GM12878 (cell line): ENCODE data around the gene TYW1.

Experiments
- DPF2 ChIP-seq: fragments of 450-650 bp; IDR thresholded peaks from 2 replicates; pipeline ENCODE4 v1.6.1; 2017; ENCODE audit warnings: mild to moderate bottlenecking
- EP300 ChIP-seq, 2 experiments: fragments of 150-350 bp in 1 of 2; IDR thresholded peaks; 2 replicates each; pipeline ENCODE4 v1.6.1; 2011 to 2012; ENCODE audit warnings: low read depth in 2 of 2, low read length in 2 of 2, borderline replicate concordance in 1 of 2, improper control_type of control experiment in 1 of 2, inconsistent platforms in 1 of 2; ENCODE audit not compliant: control insufficient read depth in 1 of 2
- MEF2A ChIP-seq: IDR thresholded peaks from 2 replicates; pipeline ENCODE4 v1.6.1; 2011; ENCODE audit warnings: low read depth, mild to moderate bottlenecking, low read length, moderate library complexity; ENCODE audit not compliant: insufficient read depth
- MYC ChIP-seq: IDR thresholded peaks from 2 replicates; pipeline ENCODE4 v1.6.1; 2011; ENCODE audit warnings: mild to moderate bottlenecking, low read length, moderate library complexity, inconsistent platforms; ENCODE audit not compliant: insufficient read depth, insufficient replicate concordance, insufficient read length, severe bottlenecking
- POLR2A ChIP-seq: IDR thresholded peaks from 2 replicates; pipeline ENCODE4 v1.6.1; 2011; ENCODE audit warnings: low read depth, mild to moderate bottlenecking, low read length
- POLR2AphosphoS2 ChIP-seq: IDR thresholded peaks from 2 replicates; pipeline ENCODE4 v1.6.1; 2011; ENCODE audit warnings: low read depth, mild to moderate bottlenecking, low read length, improper control_type of control experiment, moderate library complexity
- POLR2AphosphoS5 ChIP-seq: IDR thresholded peaks from 2 replicates; pipeline ENCODE4 v1.6.1; 2011; ENCODE audit warnings: mild to moderate bottlenecking, low read length, inconsistent platforms
- ZBED1 ChIP-seq: IDR thresholded peaks from 2 replicates; pipeline ENCODE4 v1.6.1; 2016; ENCODE audit warnings: borderline replicate concordance
- ZNF274 ChIP-seq: IDR thresholded peaks from one replicate; pipeline ENCODE4 v1.8.0; 2011; ENCODE audit not compliant: insufficient read length, insufficient read depth
- TF ChIP-seq, protein P1 (sequence below): IDR thresholded peaks from 2 replicates; pipeline ENCODE4 v1.6.1; 2012; ENCODE audit warnings: low read depth, low read length, improper control_type of control experiment
- TF ChIP-seq, protein P2 (sequence below), 3 experiments: IDR thresholded peaks in 2 of 3; conservative IDR thresholded peaks in 1 of 3; 2 replicates each; pipeline ENCODE4 v1.5.1; 2011; ENCODE audit warnings: low read depth in 3 of 3, low read length in 3 of 3, mild to moderate bottlenecking in 3 of 3, control low read depth in 2 of 3, moderate library complexity in 2 of 3, inconsistent platforms in 1 of 3, mixed read lengths in 1 of 3; ENCODE audit not compliant: control insufficient read depth in 2 of 3, insufficient read depth in 1 of 3; ENCODE audit errors: extremely low read depth in 1 of 3
- TF ChIP-seq, protein P3 (sequence below): IDR thresholded peaks from 2 replicates; pipeline ENCODE4 v1.6.1; 2012; ENCODE audit warnings: low read depth, low read length, improper control_type of control experiment

DNA sequence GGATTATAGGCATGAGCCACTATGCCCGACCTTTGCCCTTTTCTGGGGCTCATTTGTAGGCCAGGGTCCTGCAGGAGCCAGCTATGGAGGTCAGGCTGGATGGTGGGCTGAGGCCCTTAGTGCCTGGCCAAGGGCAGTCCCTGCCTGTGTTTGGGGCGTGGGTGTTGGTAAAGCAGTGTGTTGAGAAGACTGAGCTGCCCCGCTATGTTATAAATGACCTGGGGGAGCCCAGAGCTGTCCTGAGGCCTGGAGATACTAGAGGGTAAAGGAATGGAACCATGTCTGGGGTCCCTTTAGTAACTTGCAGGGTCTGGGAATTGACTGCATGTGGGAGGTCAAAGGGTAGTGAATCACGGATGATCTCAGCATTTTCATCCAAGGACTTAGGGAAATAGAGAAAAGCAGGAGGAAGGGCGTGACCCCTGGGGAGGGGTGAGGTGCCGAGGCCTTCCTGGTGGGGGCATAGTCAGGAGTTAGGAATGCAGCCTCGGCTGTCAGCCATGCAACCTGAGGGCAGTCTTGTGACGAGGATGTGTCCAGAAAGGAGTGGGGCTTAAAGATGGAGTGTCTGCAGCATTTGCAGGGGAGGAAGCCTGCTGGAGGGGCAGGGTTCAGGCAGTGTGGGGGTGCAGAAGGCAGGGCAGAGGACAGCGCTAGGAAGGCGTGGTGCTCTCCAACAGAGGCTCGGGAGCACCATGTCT, 44.1 kb upstream of the TYW1 start:
- TF ChIP-seq EP300 (IDR thresholded peaks at IDR 0.05; ENCODE audit: borderline replicate concordance in 1 of 2, control insufficient read depth in 1 of 2, low read depth in 2 of 2, low read length in 2 of 2) (no peak), ZBED1 (no peak), POLR2A (peak; percentile 44), MEF2A (no peak), ZNF274 (no peak), POLR2AphosphoS2 (no peak), POLR2AphosphoS5 (no peak), MYC (no peak), DPF2 (no peak)
- TF ChIP-seq, protein P1, sequence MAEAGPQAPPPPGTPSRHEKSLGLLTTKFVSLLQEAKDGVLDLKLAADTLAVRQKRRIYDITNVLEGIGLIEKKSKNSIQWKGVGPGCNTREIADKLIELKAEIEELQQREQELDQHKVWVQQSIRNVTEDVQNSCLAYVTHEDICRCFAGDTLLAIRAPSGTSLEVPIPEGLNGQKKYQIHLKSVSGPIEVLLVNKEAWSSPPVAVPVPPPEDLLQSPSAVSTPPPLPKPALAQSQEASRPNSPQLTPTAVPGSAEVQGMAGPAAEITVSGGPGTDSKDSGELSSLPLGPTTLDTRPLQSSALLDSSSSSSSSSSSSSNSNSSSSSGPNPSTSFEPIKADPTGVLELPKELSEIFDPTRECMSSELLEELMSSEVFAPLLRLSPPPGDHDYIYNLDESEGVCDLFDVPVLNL: no peak
- TF ChIP-seq, protein P2, sequence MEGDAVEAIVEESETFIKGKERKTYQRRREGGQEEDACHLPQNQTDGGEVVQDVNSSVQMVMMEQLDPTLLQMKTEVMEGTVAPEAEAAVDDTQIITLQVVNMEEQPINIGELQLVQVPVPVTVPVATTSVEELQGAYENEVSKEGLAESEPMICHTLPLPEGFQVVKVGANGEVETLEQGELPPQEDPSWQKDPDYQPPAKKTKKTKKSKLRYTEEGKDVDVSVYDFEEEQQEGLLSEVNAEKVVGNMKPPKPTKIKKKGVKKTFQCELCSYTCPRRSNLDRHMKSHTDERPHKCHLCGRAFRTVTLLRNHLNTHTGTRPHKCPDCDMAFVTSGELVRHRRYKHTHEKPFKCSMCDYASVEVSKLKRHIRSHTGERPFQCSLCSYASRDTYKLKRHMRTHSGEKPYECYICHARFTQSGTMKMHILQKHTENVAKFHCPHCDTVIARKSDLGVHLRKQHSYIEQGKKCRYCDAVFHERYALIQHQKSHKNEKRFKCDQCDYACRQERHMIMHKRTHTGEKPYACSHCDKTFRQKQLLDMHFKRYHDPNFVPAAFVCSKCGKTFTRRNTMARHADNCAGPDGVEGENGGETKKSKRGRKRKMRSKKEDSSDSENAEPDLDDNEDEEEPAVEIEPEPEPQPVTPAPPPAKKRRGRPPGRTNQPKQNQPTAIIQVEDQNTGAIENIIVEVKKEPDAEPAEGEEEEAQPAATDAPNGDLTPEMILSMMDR (IDR thresholded peaks at IDR 0.05 in 2 of 3, conservative IDR thresholded peaks at IDR 0.05 in 1 of 3; ENCODE audit: control insufficient read depth in 2 of 3, extremely low read depth in 1 of 3, insufficient read depth in 1 of 3, low read depth in 3 of 3, low read length in 3 of 3): no peak
- TF ChIP-seq, protein P3, sequence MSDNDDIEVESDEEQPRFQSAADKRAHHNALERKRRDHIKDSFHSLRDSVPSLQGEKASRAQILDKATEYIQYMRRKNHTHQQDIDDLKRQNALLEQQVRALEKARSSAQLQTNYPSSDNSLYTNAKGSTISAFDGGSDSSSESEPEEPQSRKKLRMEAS: no peak
